Hepatocyte (in vitro differentiated cells): ENCODE data around the gene ZNF614. TPM values are rescaled to one million over a fixed set of nuclear protein-coding genes. Genes with fewer than 3 reads are reported as not detected.
"Not testable (repeated sequence)": the region's sequence is repeated elsewhere in the genome, so short reads cannot be mapped to it uniquely, and the experiment has no call there.

Source experiments
- DNase-seq: peaks from one replicate; pipeline ENCODE4 v3.0.0-alpha.2; 2016; ENCODE audit warnings: low spot score
- H2AFZ ChIP-seq: fragments of 200-600 bp; sonication (generic); 2 replicates; pipeline ENCODE4 v1.6.0; 2016; ENCODE audit warnings: antibody characterized with exemption, mild to moderate bottlenecking
- H3K27ac ChIP-seq: fragments of 200-600 bp; sonication (generic); 2 replicates; pipeline ENCODE4 v1.5.1; 2016; ENCODE audit warnings: mild to moderate bottlenecking
- H3K27me3 ChIP-seq: fragments of 200-600 bp; sonication (generic); 2 replicates; pipeline ENCODE4 v1.6.1; 2016
- H3K36me3 ChIP-seq: fragments of 200-600 bp; sonication (generic); replicated peaks from 2 replicates; pipeline ENCODE4 v1.5.1; 2016; ENCODE audit warnings: low read depth; ENCODE audit not compliant: insufficient read depth
- H3K4me1 ChIP-seq: fragments of 200-600 bp; sonication (generic); 2 replicates; pipeline ENCODE4 v1.5.1; 2016; ENCODE audit warnings: mild to moderate bottlenecking, moderate library complexity; ENCODE audit not compliant: insufficient read depth
- H3K4me2 ChIP-seq: fragments of 200-600 bp; sonication (generic); 2 replicates; pipeline ENCODE4 v1.6.0; 2016
- H3K4me3 ChIP-seq: fragments of 200-600 bp; sonication (generic); 2 replicates; pipeline ENCODE4 v1.5.1; 2016; ENCODE audit warnings: mild to moderate bottlenecking
- H3K79me2 ChIP-seq: fragments of 200-600 bp; sonication (generic); 2 replicates; pipeline ENCODE4 v1.6.0; 2017; ENCODE audit warnings: mild to moderate bottlenecking
- H3K9me2 ChIP-seq: fragments of 200-600 bp; sonication (generic); replicated peaks from 2 replicates; pipeline ENCODE4 v1.6.0; 2017; ENCODE audit warnings: mild to moderate bottlenecking; ENCODE audit not compliant: insufficient read depth
- H3K9me3 ChIP-seq: fragments of 200-600 bp; sonication (generic); 2 replicates; pipeline ENCODE4 v1.5.1; 2016; ENCODE audit warnings: low read depth, mild to moderate bottlenecking
- H4K20me1 ChIP-seq: fragments of 200-600 bp; sonication (generic); 2 replicates; pipeline ENCODE4 v1.6.0; 2016; ENCODE audit warnings: mild to moderate bottlenecking; ENCODE audit not compliant: insufficient read depth, poor library complexity, severe bottlenecking
- CTCF ChIP-seq: fragments of 200-600 bp; sonication (generic); IDR thresholded peaks from 2 replicates; pipeline ENCODE4 v1.5.1; 2016; ENCODE audit warnings: antibody characterized with exemption, mild to moderate bottlenecking; ENCODE audit not compliant: poor library complexity
- EZH2 ChIP-seq: fragments of 200-600 bp; sonication (generic); IDR thresholded peaks from 2 replicates; pipeline ENCODE4 v1.6.1; 2016; ENCODE audit warnings: antibody characterized with exemption, mild to moderate bottlenecking, borderline replicate concordance
- EZH2phosphoT487 ChIP-seq: fragments of 200-600 bp; sonication (generic); IDR thresholded peaks from one replicate; pipeline ENCODE4 v1.6.1; 2018; ENCODE audit warnings: antibody characterized with exemption, mild to moderate bottlenecking, low read depth, moderate library complexity; ENCODE audit not compliant: unreplicated experiment, severe bottlenecking
- WGBS: methylation state at CpG from one replicate; pipeline ENCODE4 v1.1.6; 2016; ENCODE audit warnings: low lambda C conversion rate; ENCODE audit errors: missing lambda C conversion rate; 5-methylcytosine and 5-hydroxymethylcytosine counted together
- polyA plus RNA-seq: library from polyadenylated mRNA; unstranded; fragments of >200 nt; fragmentation: Nextera tagmentation; extraction: Ambion mirVana; gene quantifications from 2 replicates; pipeline ENCODE4 v1.2.1, GENCODE V29; 2016
- total RNA-seq: library from RNA; depleted of rRNA; stranded (reverse); fragments of >200 nt; gene quantifications from 2 replicates; pipeline ENCODE4 v1.2.3, GENCODE V29; 2014

The ZNF614 gene
- total and polyA plus RNA-seq, 2 experiments from 2014 or later = 5.5 to 10.7 TPM

- WGBS = 98% methylated on average over 6 of the region's 6 CpGs
- Histone ChIP-seq H3K36me3 (peaks cover 22% of the 10 kb centered on the region), H3K9me2 (no peaks in the 10 kb centered on the region), H3K4me2 (no peak overlapping the region), H3K9me3 (peaks cover 87% of the 10 kb centered on the region), H4K20me1 (no peaks in the 10 kb centered on the region), H3K4me3 (no peak overlapping the region), H3K27ac (no peak overlapping the region), H3K4me1 (no peaks in the 10 kb centered on the region), H2AFZ (no peak overlapping the region), H3K79me2 (peaks cover 5% of the 10 kb centered on the region), H3K27me3 (no peaks in the 10 kb centered on the region)
- DNase-seq = no peak
- no peak for TF ChIP-seq EZH2
Measured at GRCh38 chr19:52066258-52066863, 38.2 kb upstream of the ZNF614 start.

DNA sequence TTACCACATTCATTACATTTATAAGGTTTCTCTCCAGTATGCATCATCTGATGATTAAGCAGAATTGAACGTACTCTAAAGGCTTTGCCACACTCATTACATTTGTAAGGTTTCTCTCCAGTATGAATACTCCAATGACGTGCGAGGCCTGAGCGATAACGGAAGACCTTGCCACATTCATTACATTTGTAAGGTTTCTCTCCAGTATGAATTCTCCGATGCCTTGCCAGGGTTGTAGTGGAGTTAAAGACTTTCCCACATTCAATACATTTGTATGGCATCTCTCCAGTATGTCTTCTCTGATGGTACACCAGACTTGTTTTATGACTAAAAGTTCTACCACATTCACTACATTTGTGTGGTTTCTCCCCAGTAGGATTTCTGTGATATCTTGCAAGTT is 37.2 kb upstream of the ZNF614 start:
- H3K9me2 ChIP-seq = no peaks in the 10 kb centered on the region
- H3K4me3 ChIP-seq = no peak overlapping the region
- no peaks in the 10 kb centered on the region for H3K27me3 ChIP-seq
- H3K4me1 ChIP-seq = no peaks in the 10 kb centered on the region
- H4K20me1 ChIP-seq = no peaks in the 10 kb centered on the region
- peaks cover 5% of the 10 kb centered on the region for H3K79me2 ChIP-seq
- no peak overlapping the region for H3K27ac ChIP-seq
- no peak overlapping the region for H3K4me2 ChIP-seq
- H2AFZ ChIP-seq = no peak overlapping the region
- H3K36me3 ChIP-seq = peaks cover 22% of the 10 kb centered on the region
- TF ChIP-seq EZH2 = no peak
- TF ChIP-seq EZH2phosphoT487 = no peak
- TF ChIP-seq CTCF = no peak
- peaks cover 84% of the 10 kb centered on the region for H3K9me3 ChIP-seq
- no peak for DNase-seq
- WGBS = 97% methylated on average over 6 of the region's 6 CpGs

- H3K9me3 ChIP-seq = peaks cover 19% of the 10 kb centered on the region
- not testable (repeated sequence) for DNase-seq
Measured at GRCh38 chr19:52056480-52056879, 28.3 kb upstream of the ZNF614 start.

GRCh38 chr19:52051736-52052135 is 23.6 kb upstream of the ZNF614 start:
- Histone ChIP-seq H3K9me3 (peaks cover 11% of the 10 kb centered on the region), H3K79me2 (peaks cover 16% of the 10 kb centered on the region)
- not testable (repeated sequence) for H3K27me3 ChIP-seq, H3K4me3 ChIP-seq, H2AFZ ChIP-seq, H4K20me1 ChIP-seq, H3K36me3 ChIP-seq, H3K27ac ChIP-seq, H3K9me2 ChIP-seq, H3K4me1 ChIP-seq, DNase-seq, H3K4me2 ChIP-seq
- 29% methylated on average over 1 of the region's 1 CpG for WGBS

More at GRCh38 chr19:52056480-52056879, 28.3 kb upstream of the ZNF614 start:
- H3K27ac ChIP-seq, H4K20me1 ChIP-seq, H3K27me3 ChIP-seq, H3K79me2 ChIP-seq, H3K9me2 ChIP-seq, H2AFZ ChIP-seq, H3K36me3 ChIP-seq, H3K4me2 ChIP-seq, H3K4me1 ChIP-seq, H3K4me3 ChIP-seq: not testable (repeated sequence)
- 81% methylated on average over 3 of the region's 3 CpGs for WGBS

GRCh38 chr19:52048555-52049501 is 20.6 kb upstream of the ZNF614 start, which contains the start of gene ZNF432:
Gene ZNF432 (minus strand): TSS chr19:52048838. CDS start chr19:52046868, 1,970 bp downstream.
- peaks cover 4% of the 10 kb centered on the region for H3K36me3 ChIP-seq
- H3K9me3 ChIP-seq = peaks cover 22% of the 10 kb centered on the region
- H4K20me1 ChIP-seq = no peaks in the 10 kb centered on the region
- peak within 1 kb of the TSS; percentile 76 for H3K4me2 ChIP-seq
- WGBS = 1% methylated on average over 60 of the region's 60 CpGs
- H3K27ac ChIP-seq = peak within 1 kb of the TSS; percentile 97
- no peaks in the 10 kb centered on the region for H3K4me1 ChIP-seq
- H3K9me2 ChIP-seq = no peaks in the 10 kb centered on the region
- H2AFZ ChIP-seq = peak within 1 kb of the TSS; percentile 87
- H3K27me3 ChIP-seq = no peaks in the 10 kb centered on the region
- peaks cover 19% of the 10 kb centered on the region for H3K79me2 ChIP-seq
- DNase-seq = peak; percentile 96
- peak within 1 kb of the TSS; percentile 80 for H3K4me3 ChIP-seq
- TF ChIP-seq EZH2phosphoT487 (no peak), CTCF (no peak), EZH2 (no peak)
